SK-N-SH (cell line): Measurements from ENCODE around the gene OR13J1.

ENCODE experiments used
- CTCF ChIP-seq: fragments of 200-600 bp; sonication (generic); IDR thresholded peaks from 2 replicates; pipeline ENCODE4 v1.6.1; 2017; ENCODE audit warnings: antibody characterized with exemption, mild to moderate bottlenecking, moderate library complexity
- EP300 ChIP-seq, 2 experiments: IDR thresholded peaks; 2 replicates each; pipeline versions ENCODE4 v1.4.0 to v1.6.1; 2012; ENCODE audit warnings: borderline replicate concordance in 1 of 2, low read depth in 1 of 2, low read length in 1 of 2
- EZH2phosphoT487 ChIP-seq: fragments of 200-600 bp; sonication (generic); IDR thresholded peaks from 2 replicates; pipeline ENCODE4 v1.6.1; 2017; ENCODE audit warnings: low read depth, mixed run types, mild to moderate bottlenecking, antibody characterized with exemption, moderate library complexity, borderline replicate concordance
- JUND ChIP-seq: IDR thresholded peaks from 2 replicates; pipeline ENCODE4 v1.4.0; 2012
- MAX ChIP-seq: IDR thresholded peaks from 2 replicates; pipeline ENCODE4 v1.4.0; 2012; ENCODE audit warnings: low read depth
- NFIC ChIP-seq: IDR thresholded peaks from 2 replicates; pipeline ENCODE4 v1.4.0; 2012; ENCODE audit warnings: borderline replicate concordance
- NRF1 ChIP-seq: IDR thresholded peaks from 2 replicates; pipeline ENCODE4 v1.6.1; 2012; ENCODE audit warnings: low read depth, mild to moderate bottlenecking, low read length
- POLR2AphosphoS5 ChIP-seq: IDR thresholded peaks from 2 replicates; pipeline ENCODE4 v1.6.1; 2012; ENCODE audit warnings: low read depth, low read length
- RAD21 ChIP-seq: IDR thresholded peaks from 2 replicates; pipeline ENCODE4 v1.6.1; 2012; ENCODE audit warnings: mild to moderate bottlenecking, low read length
- RFX5 ChIP-seq: IDR thresholded peaks from 2 replicates; pipeline ENCODE4 v1.6.1; 2012; ENCODE audit warnings: mild to moderate bottlenecking, improper control_type of control experiment, low read length
- TCF12 ChIP-seq: IDR thresholded peaks from 2 replicates; pipeline ENCODE4 v1.4.0; 2012
- USF2 ChIP-seq: fragments of 150-350 bp; IDR thresholded peaks from 2 replicates; pipeline ENCODE4 v1.6.1; 2017; ENCODE audit warnings: antibody characterized with exemption, low read length, low read depth, borderline replicate concordance

GRCh38 chr9:35919212-35920008, 49.2 kb upstream of the OR13J1 start:
- TF ChIP-seq POLR2AphosphoS5 (no peak), CTCF (no peak), JUND (no peak), NFIC (no peak), NRF1 (no peak), TCF12 (no peak), RAD21 (no peak), MAX (no peak), EP300 (IDR thresholded peaks at IDR 0.05; ENCODE audit: borderline replicate concordance in 1 of 2, low read depth in 1 of 2, low read length in 1 of 2) (no peak), EZH2phosphoT487 (no peak), USF2 (no peak), RFX5 (no peak)
